Mesenchymal stem cell (in vitro differentiated cells and primary cell): Measurements from ENCODE around the gene ZCCHC7.

Experiments
- DNase-seq: peaks from one replicate; pipeline ENCODE4 v3.0.0-alpha.2; 2013
- H2AFZ ChIP-seq: one replicate; pipeline ENCODE4 v1.6.1; 2013; ENCODE audit warnings: low read depth, mild to moderate bottlenecking, control low read depth, inconsistent platforms, low read length, moderate library complexity
- H2AK5ac ChIP-seq: 2 replicates; pipeline ENCODE4 v1.6.1; 2013; ENCODE audit warnings: low read length, moderate library complexity, mild to moderate bottlenecking, inconsistent platforms; ENCODE audit not compliant: severe bottlenecking
- H2BK120ac ChIP-seq: one replicate; pipeline ENCODE4 v1.6.1; 2013; ENCODE audit warnings: low read depth, mild to moderate bottlenecking, inconsistent platforms, low read length, moderate library complexity
- H2BK12ac ChIP-seq, 2 experiments: one replicate each; pipeline ENCODE4 v1.6.1; 2013; ENCODE audit warnings: inconsistent platforms in 2 of 2, low read length in 2 of 2, mild to moderate bottlenecking in 2 of 2, moderate library complexity in 2 of 2, control low read depth in 1 of 2
- H2BK15ac ChIP-seq: one replicate; pipeline ENCODE4 v1.6.1; 2013; ENCODE audit warnings: mild to moderate bottlenecking, low read depth, inconsistent platforms; ENCODE audit not compliant: poor library complexity, severe bottlenecking
- H2BK5ac ChIP-seq: 2 replicates; pipeline ENCODE4 v1.6.1; 2013; ENCODE audit warnings: low read depth, mild to moderate bottlenecking, low read length, control low read depth, inconsistent platforms; ENCODE audit not compliant: poor library complexity, severe bottlenecking
- H3K14ac ChIP-seq, 2 experiments: one replicate each; pipeline ENCODE4 v1.6.1; 2013; ENCODE audit warnings: inconsistent platforms in 2 of 2, low read length in 2 of 2, control low read depth in 1 of 2, mild to moderate bottlenecking in 1 of 2, moderate library complexity in 1 of 2
- H3K18ac ChIP-seq, 2 experiments: one replicate each; pipeline ENCODE4 v1.6.1; 2013; ENCODE audit warnings: inconsistent platforms in 2 of 2, low read length in 2 of 2, control low read depth in 1 of 2, low read depth in 1 of 2, mild to moderate bottlenecking in 1 of 2
- H3K23ac ChIP-seq, 2 experiments: one replicate each; pipeline ENCODE4 v1.6.1; 2013; ENCODE audit warnings: inconsistent platforms in 2 of 2, low read length in 2 of 2, mild to moderate bottlenecking in 2 of 2, moderate library complexity in 2 of 2, control low read depth in 1 of 2
- H3K27ac ChIP-seq: 2 replicates; pipeline ENCODE4 v1.5.1; 2013; ENCODE audit warnings: mild to moderate bottlenecking, moderate library complexity, low read length, control low read depth, inconsistent platforms; ENCODE audit not compliant: poor library complexity, severe bottlenecking
- H3K27me3 ChIP-seq, 2 experiments: 2 replicates each; pipeline versions ENCODE4 v1.6.1 to v1.7.0; 2013; ENCODE audit warnings: low read length in 2 of 2, mild to moderate bottlenecking in 2 of 2, moderate library complexity in 2 of 2, control low read depth in 1 of 2, inconsistent platforms in 1 of 2; ENCODE audit not compliant: control insufficient read depth in 1 of 2, insufficient read depth in 1 of 2
- H3K36me3 ChIP-seq, 2 experiments: 2 replicates each; pipeline versions ENCODE4 v1.6.1 to v1.7.0; 2013; ENCODE audit warnings: low read length in 2 of 2, control low read depth in 1 of 2, inconsistent platforms in 1 of 2, low read depth in 1 of 2, mild to moderate bottlenecking in 1 of 2; ENCODE audit not compliant: insufficient read depth in 2 of 2, control insufficient read depth in 1 of 2
- H3K4ac ChIP-seq, 2 experiments: one replicate each; pipeline ENCODE4 v1.6.1; 2013; ENCODE audit warnings: inconsistent platforms in 2 of 2, low read length in 2 of 2, mild to moderate bottlenecking in 2 of 2, moderate library complexity in 2 of 2, control low read depth in 1 of 2, low read depth in 1 of 2
- H3K4me1 ChIP-seq: 2 replicates; pipeline ENCODE4 v1.6.1; 2013; ENCODE audit warnings: low read depth, low read length, control low read depth; ENCODE audit not compliant: control insufficient read depth, insufficient read depth
- H3K4me2 ChIP-seq: 2 replicates; pipeline ENCODE4 v1.6.1; 2013; ENCODE audit warnings: low read length, mild to moderate bottlenecking, inconsistent platforms; ENCODE audit not compliant: poor library complexity, severe bottlenecking
- H3K4me3 ChIP-seq, 2 experiments: 2 replicates each; pipeline versions ENCODE4 v1.5.1 to v1.7.0; 2013; ENCODE audit warnings: low read length in 2 of 2, mild to moderate bottlenecking in 2 of 2, control low read depth in 1 of 2, low read depth in 1 of 2; ENCODE audit not compliant: insufficient read depth in 1 of 2
- H3K79me1 ChIP-seq: replicated peaks from 2 replicates; pipeline ENCODE4 v1.6.1; 2013; ENCODE audit warnings: mild to moderate bottlenecking, control low read depth, low read length, inconsistent platforms; ENCODE audit not compliant: poor library complexity, severe bottlenecking
- H3K9ac ChIP-seq: 2 replicates; pipeline ENCODE4 v1.7.0; 2013; ENCODE audit warnings: mild to moderate bottlenecking, low read length, moderate library complexity
- H3K9me3 ChIP-seq: 2 replicates; pipeline ENCODE4 v1.7.0; 2013; ENCODE audit warnings: mild to moderate bottlenecking, low read length; ENCODE audit not compliant: control insufficient read depth
- H4K8ac ChIP-seq: one replicate; pipeline ENCODE4 v1.6.1; 2013; ENCODE audit warnings: inconsistent platforms, mild to moderate bottlenecking, low read length, moderate library complexity
- H4K91ac ChIP-seq: one replicate; pipeline ENCODE4 v1.6.1; 2013; ENCODE audit warnings: mild to moderate bottlenecking, low read length, inconsistent platforms
- WGBS: methylation state at CpG from one replicate; pipeline ENCODE4 v1.1.7; 2013; ENCODE audit warnings: mixed read lengths; 5-methylcytosine and 5-hydroxymethylcytosine counted together

The ZCCHC7 gene

DNA sequence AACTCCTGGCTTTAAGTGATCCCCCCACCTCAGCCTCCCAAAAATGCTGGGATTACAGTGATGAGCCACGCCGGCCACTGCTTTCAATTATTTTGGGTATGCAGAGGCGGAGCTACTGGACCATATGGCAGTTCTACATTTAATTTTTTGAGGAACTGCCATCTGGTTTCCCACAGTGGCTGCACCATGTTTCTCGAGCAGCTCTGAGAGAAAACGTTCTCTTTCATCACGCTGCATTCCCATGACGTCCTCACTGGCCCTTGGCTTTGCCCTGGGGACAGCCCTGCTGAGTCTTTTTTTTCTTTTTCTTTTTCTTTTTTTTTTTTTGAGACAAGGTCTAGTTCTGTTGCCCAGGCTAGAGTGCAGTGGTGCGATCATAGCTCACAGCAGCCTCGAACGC lies 266.6 kb downstream of the ZCCHC7 start:
- 88% methylated on average over 10 of the region's 10 CpGs for WGBS

DNA sequence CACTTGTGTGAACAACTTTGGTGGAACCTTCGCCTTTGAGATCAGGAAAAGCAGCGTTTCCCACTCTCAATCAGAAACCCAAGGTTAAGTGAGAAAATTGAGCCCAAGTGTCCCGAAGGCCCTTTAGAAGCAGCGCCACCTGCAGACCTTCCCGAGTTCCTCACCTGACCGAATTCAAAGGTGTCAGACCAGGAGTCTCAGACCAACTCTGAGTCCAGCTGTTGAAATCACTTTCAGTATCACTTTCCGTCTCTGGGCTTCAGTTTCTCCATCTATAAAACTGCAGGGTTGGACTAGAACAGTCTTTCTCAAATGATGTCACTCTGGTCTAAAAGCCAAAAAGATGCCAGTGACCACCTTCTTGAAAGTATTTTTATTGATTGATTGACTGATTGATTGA lies 270.4 kb downstream of the ZCCHC7 start:
- Histone ChIP-seq H3K23ac (no peak overlapping the region), H2BK120ac (no peak overlapping the region), H3K4me2 (no peak overlapping the region), H3K4ac (no peak overlapping the region), H4K91ac (no peak overlapping the region), H2BK15ac (no peak overlapping the region), H3K79me1 (no peaks in the 10 kb centered on the region), H2AFZ (no peak overlapping the region), H4K8ac (no peak overlapping the region), H3K4me3 (no peak overlapping the region), H3K36me3 (no peaks in the 10 kb centered on the region), H3K18ac (no peak overlapping the region), H3K27me3 (peaks cover 11 to 14% of the 10 kb centered on the region in 2 experiments), H2AK5ac (no peak overlapping the region), H2BK12ac (no peak overlapping the region), H3K9me3 (no peaks in the 10 kb centered on the region), H3K9ac (no peak overlapping the region), H3K27ac (no peak overlapping the region), H2BK5ac (no peak overlapping the region), H3K4me1 (no peaks in the 10 kb centered on the region), H3K14ac (no peak overlapping the region)
- DNase-seq, result peak; percentile 7
- 35% methylated on average over 7 of the region's 7 CpGs for WGBS

More for the DNA sequence above, 266.6 kb downstream of the ZCCHC7 start:
- H3K18ac ChIP-seq, result no peak overlapping the region
- H3K9ac ChIP-seq, result no peak overlapping the region
- no peak overlapping the region for H3K23ac ChIP-seq
- H4K8ac ChIP-seq, result no peak overlapping the region
- H4K91ac ChIP-seq, result no peak overlapping the region
- H2AFZ ChIP-seq, result no peak overlapping the region
- peaks cover under 1 to 7% of the 10 kb centered on the region in 2 experiments for H3K27me3 ChIP-seq
- H3K36me3 ChIP-seq, result no peaks in the 10 kb centered on the region
- H3K27ac ChIP-seq, result no peak overlapping the region
- H2AK5ac ChIP-seq, result no peak overlapping the region
- no peaks in the 10 kb centered on the region for H3K4me1 ChIP-seq
- H3K4ac ChIP-seq, result no peak overlapping the region
- no peak overlapping the region for H2BK120ac ChIP-seq
- no peak overlapping the region for H3K4me3 ChIP-seq
- H3K14ac ChIP-seq, result no peak overlapping the region
- H3K9me3 ChIP-seq, result peaks cover 5% of the 10 kb centered on the region
- DNase-seq, result no peak
- no peak overlapping the region for H3K4me2 ChIP-seq
- H2BK12ac ChIP-seq, result no peak overlapping the region
- no peak overlapping the region for H2BK15ac ChIP-seq
- no peaks in the 10 kb centered on the region for H3K79me1 ChIP-seq
- H2BK5ac ChIP-seq, result no peak overlapping the region

DNA sequence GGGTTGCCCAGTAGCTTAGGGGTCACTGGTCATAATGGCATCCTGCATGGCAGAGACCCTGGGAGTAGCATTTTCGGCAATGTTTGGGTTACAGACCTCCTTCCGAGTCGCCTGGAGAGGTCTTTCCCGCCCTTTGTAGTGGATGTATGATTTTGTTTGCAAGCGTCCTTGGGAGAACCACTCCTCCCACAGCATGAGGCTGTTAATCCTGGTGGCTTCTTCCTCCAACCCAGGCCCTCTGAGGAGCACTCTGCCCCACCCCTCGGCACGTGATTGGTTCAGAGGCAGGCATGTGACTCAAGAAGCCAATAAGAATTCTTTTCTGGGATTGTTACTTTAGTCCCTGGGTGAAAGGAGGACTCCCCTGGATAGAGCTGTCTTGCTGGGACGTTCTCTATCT lies 271.9 kb downstream of the ZCCHC7 start:
- H3K27me3 ChIP-seq, result peaks cover 11 to 14% of the 10 kb centered on the region in 2 experiments
- no peak overlapping the region for H4K8ac ChIP-seq
- H2BK120ac ChIP-seq, result no peak overlapping the region
- no peaks in the 10 kb centered on the region for H3K9me3 ChIP-seq
- H3K36me3 ChIP-seq, result no peaks in the 10 kb centered on the region
- no peak overlapping the region for H2BK15ac ChIP-seq
- no peak overlapping the region for H3K23ac ChIP-seq
- no peak overlapping the region for H3K9ac ChIP-seq
- WGBS, result 73% methylated on average over 5 of the region's 8 CpGs
- no peak overlapping the region for H3K27ac ChIP-seq
- H2AK5ac ChIP-seq, result no peak overlapping the region
- H3K14ac ChIP-seq, result no peak overlapping the region
- no peak overlapping the region for H2AFZ ChIP-seq
- no peak overlapping the region for H4K91ac ChIP-seq
- no peak overlapping the region for H3K18ac ChIP-seq
- no peaks in the 10 kb centered on the region for H3K79me1 ChIP-seq
- H3K4me2 ChIP-seq, result no peak overlapping the region
- no peak for DNase-seq
- no peaks in the 10 kb centered on the region for H3K4me1 ChIP-seq
- H3K4me3 ChIP-seq, result no peak overlapping the region
- H2BK5ac ChIP-seq, result no peak overlapping the region
- H3K4ac ChIP-seq, result no peak overlapping the region
- H2BK12ac ChIP-seq, result no peak overlapping the region

DNA sequence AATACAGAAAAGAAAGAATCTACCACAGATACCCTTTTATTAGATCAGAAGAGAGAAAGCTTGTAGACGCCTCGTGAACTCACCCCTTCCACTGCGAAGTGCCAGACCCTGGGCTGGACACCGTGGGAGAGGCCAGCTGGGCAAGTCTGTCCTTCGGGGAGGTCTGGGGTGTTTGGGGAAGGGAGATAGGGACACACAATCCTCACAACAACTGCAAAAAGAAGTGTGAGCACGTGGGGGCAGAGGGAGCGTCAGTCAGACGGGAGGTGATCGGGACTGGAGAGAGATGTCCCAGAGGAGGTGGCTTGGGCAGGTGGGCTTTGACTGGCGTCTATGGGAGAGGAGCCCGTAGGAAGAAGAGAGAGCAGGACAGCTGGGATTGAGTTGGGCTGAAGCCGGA lies 274.9 kb downstream of the ZCCHC7 start:
- WGBS, result 79% methylated on average over 12 of the region's 12 CpGs
- no peak overlapping the region for H3K27ac ChIP-seq

More for the DNA sequence above, 274.9 kb downstream of the ZCCHC7 start:
- Histone ChIP-seq H4K8ac (no peak overlapping the region), H2AFZ (no peak overlapping the region), H4K91ac (no peak overlapping the region), H3K36me3 (no peaks in the 10 kb centered on the region), H2BK12ac (no peak overlapping the region), H3K4me3 (no peak overlapping the region), H3K4me1 (no peaks in the 10 kb centered on the region), H2BK15ac (no peak overlapping the region), H3K9me3 (no peaks in the 10 kb centered on the region), H2AK5ac (no peak overlapping the region), H3K79me1 (no peaks in the 10 kb centered on the region), H3K18ac (no peak overlapping the region), H3K9ac (no peak overlapping the region), H2BK5ac (no peak overlapping the region), H3K23ac (no peak overlapping the region), H3K4ac (no peak overlapping the region), H3K4me2 (no peak overlapping the region), H2BK120ac (no peak overlapping the region), H3K27me3 (peaks cover 11 to 14% of the 10 kb centered on the region in 2 experiments), H3K14ac (no peak overlapping the region)
- no peak for DNase-seq
